ENCODE data around the gene CCDC157.

Gene CCDC157

DNA sequence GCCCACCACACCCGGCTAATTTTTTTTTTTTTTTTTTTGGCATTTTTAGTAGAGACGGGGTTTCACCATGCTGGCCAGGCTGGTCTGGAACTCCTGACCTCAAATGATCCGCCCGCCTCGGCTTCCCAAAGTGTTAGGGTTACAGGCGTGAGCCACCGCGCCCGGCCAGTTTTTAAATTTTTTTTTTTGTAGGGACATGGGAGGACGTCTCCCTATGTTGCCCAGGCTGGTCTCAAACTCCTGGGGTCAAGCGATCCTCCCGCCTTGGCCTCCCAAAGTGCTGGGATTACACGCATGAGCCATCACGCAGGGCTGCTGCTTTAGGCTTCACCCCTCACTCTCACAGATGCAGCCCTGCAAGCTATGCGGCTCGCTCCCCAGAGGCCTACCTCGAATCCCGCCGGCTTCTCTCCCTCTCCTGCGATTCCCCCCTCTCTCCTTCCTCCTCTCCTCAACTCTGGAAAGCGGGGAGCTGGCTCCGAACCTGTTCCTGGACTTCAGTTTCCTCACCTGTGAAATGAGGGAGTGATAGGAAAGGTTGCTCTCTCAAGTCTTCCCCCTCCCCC is 926 bp downstream of the CCDC157 start:
- DNase-seq = no peak

DNA sequence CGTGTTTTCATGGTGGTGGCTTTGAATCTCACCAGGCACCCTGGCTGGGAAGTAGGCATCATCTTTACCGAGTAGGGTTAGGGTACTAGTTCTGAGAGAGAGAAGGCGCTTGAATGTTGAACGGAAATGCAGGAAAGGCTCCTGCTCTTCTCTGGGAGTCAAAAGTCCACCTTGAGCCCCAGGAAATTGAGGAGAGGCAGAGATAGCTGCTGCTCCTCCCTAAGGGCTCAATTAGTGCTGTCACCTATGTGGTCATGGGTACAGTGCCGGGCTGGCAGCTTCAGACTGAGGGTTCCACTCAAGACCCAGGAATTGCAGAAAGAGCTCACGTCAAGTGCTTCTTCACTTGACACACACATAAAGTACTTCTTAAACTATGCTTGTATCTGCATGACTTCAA is 1.7 kb downstream of the CCDC157 start:
- no peak for DNase-seq

DNA sequence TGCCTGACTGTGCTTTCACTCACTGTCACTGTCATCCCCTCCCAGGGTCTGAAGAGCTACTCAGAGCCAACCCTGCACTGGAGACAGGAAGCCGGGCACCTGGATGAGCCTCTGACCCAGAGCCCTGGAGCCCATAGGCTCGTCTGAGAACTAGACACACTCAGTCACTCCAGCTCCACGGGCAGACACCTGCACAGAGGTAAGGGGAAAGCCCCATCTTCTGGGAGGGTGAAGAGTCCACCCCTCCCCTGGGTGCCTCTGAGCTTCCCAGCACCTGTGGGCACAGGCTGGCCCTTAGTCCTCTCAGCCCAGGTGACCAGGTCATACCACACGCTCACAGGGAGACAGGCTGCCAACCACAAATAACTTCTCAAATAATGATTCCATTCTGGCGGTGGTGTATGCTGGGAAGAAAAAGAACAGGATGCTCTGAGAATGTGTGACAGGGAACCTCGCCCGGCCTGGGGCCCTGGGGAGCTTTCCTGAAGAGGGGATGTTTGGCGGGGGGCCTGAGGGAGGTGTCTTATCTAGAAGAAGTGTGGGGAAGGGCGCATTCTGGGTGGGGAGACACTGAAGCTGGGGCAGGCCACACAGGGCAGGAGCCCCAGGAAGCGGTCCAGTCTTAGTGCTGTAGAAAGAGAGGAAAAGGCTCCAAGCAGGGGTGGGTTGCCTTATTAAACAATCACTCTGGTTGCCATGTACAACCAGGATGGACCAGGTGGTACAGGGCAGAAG is 5.3 kb downstream of the CCDC157 start:
- no peak for DNase-seq

DNA sequence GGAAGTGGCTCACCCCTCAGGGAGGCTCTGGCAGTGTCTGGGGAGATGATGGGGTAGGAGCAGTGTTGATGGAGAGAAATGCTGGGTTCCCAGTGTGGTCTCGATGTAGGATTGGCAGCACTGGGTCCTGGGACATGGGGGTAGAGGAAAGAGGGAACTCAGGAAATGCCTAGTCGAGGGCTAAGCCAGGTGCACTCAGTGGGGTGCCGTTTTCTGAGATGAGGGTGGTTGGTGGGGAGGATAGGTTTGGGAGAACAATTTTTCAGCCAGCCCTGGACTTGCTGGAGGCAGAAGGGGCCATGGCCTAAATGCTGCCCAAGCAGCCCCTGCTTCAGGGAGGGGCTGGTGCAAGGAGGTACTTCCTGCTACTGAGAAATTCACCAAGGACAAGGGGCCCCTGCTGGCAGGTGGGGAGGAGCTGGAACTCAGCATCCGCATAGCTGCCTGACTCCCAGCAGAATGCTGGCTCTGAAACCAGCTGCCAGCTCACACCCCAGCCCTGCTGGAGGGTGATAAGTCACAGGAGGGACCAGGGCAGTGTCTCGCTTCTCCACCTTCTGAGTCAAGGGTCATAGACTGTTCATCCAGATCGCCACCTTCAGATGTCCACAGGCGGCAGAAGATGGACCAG is 6.0 kb downstream of the CCDC157 start:
- no peak for DNase-seq

DNA sequence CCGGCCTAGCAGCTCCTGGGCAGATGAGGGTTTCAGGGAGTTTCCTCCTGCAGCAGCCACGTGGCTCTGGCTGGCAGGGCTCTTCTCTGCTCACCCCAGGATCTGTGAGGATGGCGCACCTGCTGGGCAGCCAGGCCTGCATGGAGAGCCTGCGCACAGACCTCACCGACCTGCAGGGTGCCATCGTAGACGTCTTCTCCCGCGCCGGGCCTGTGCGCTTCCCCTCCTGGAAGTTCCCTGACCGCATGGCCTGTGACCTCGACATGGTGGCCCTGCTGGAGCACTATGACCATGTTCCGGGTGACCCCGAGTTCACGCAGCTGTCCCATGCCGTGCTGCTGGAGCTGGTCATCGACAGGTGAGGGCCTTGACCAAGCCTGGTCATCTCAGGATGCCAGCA is 9.1 kb downstream of the CCDC157 start:
- no peak for DNase-seq

DNA sequence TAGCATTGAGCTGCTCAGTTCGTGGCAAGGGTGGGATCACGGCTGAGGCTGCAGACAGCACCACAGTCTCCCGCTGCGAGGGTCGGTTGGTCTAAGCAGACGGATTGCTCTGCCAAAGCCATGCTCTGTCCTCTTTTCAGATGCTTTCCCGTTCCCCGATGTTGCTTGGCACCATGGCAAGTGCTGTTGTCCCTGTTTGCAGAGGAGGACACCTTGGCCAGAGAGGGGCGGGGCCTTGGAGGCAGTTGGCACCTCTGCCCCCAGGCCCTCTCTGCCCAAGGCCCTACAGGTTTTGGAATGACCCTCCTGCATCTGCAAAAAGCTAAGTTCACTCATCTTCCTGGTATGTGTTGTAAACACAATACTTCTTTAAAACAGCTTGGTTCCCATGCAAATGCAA is 11.6 kb downstream of the CCDC157 start:
- no peak for DNase-seq

DNA sequence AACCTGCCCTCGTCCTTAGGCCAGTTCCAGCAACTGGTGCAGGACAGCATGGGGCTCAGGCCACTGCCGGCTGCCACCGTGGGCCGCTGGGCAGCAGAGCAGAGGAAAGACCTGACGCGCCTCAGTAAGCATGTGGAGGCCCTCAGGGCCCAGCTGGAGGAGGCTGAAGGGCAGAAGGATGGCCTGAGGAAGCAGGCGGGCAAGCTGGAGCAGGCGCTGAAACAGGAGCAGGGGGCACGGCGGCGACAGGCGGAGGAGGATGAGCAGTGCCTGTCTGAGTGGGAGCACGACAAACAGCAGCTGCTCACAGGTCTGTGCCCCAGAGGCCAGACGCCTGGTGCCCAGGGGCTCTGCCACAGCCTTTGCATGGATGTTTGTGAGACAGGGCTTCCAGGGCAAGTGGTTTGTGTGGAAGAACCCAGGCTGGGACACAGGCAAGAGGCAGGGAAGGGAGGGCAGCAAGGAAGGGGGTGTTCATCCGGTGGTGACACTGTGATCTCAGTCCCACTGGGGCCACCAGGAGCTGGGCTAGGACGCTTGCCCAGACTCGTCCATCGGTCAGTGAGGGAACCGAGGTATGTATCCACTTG is 13.9 kb downstream of the CCDC157 start:
- no peak for DNase-seq

DNA sequence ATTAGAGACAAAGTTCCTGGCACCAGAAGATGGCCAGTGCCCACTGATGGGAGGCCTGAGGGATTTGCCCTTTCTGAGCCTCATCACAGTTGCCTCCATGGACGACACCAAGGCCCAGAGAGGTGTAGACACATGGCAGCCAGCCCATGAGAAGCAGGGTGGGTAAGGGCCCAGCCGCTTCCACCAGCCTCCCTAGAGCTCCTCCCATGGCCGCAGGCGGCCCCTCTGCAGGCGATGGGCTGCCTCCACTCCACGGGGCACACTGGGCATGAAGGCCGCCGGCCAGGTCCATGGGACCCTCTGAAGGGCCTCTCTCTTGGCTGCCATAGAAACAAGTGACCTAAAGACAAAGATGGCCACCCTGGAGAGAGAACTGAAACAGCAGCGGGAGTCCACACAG is 14.5 kb downstream of the CCDC157 start:
- DNase-seq = no peak

DNA sequence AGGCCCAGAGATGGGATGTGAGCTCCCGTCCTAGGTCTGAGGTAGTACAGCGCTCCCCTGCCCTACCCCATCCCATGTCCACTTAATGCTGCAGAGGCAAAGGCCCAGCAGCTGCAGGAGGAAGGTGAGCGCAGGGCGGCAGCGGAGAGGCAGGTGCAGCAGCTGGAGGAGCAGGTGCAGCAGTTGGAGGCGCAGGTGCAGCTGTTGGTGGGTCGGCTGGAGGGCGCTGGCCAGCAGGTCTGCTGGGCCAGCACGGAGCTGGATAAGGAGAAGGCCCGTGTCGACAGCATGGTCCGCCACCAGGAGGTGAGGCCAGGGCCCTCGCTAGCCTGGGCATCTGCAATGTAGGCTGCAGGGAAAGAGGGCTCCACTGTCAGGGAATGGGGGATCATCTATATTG is 15.2 kb downstream of the CCDC157 start:
- DNase-seq = no peak

DNA sequence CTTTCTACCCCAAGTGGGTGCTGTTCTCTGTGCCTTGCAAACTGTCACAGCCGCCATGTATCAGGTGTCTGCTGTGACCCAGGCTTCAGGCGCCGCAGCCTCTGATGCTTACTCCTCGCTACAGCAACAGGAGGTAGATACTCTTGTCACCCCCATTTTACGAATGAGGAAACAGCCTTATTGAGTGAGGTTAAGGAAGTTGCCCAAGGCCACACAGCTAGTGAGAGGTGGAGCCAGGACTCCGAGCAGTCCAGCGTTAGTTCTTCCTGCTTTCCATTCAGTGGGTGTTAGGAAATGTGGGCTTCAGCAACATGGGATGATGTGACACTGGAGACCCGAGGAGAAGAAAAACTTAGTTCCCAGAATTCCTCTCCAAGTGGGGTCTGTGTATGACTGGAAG is 16.1 kb downstream of the CCDC157 start:
- no peak for DNase-seq

DNA sequence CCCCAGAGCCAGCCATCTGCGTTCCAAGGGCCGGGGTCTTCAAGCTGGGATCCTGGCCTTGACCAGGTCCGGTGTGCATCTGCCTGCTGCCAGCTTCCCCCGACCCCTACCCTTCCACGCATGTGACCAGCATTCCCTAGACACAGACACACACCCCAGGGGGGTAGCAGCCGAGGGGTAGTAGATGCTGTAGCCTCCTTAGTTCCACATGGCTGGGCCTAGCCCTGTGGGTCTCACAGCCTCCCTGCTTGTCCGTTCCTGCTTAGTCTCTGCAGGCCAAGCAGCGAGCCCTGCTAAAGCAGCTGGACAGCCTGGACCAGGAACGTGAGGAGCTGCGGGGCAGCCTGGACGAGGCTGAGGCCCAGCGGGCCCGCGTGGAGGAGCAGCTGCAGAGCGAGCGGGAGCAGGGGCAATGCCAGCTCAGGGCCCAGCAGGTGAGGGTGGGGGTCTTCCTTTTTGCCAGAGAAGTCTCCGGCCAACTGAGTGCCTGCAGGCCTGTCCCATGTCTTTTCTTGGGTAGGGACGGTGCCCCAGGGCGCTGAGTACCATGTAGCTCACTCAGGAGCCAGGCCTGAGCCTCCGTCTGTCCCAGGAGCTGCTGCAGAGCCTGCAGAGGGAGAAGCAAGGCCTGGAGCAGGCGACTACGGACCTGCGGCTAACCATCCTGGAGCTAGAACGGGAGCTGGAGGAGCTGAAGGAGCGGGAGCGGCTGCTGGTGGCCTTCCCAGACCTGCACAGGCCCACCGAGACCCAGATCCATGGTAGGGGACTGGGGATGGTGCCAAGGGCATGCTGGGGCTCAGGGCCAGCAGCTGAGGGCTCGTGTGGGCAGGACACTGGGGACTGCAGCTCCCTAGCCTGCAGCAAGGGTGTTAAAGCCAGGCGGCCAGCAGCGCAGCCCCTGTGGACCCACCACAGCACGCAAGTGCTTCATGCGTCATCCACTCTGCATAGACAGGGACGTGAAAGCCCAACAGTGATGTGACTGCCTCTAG is 16.8 kb downstream of the CCDC157 start:
- no peak for DNase-seq

DNA sequence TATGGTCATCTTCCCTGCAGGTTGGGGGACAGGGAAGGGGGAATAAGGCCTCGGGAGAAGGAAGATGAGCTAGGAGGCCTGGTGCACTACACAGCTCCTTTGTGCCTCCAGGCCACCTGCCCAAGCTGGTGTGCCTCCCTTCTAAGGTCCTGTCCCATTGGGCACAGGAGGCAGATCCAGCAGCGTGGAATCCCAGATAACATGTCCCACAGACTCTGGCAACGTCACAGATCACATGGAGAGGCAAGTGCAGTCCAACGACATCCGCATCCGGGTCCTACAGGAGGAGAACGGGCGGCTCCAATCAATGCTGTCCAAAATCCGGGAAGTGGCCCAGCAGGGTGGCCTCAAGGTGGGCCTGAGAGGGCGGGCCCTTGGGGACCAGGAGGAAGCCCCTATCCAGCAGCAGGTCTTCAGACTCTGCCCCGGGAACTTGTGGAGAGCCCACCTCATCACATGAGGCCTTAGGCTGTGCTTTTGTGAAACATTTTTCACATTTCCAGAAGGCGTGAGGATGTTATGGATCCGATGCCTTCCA is 18.6 kb downstream of the CCDC157 start:
- DNase-seq = no peak

DNA sequence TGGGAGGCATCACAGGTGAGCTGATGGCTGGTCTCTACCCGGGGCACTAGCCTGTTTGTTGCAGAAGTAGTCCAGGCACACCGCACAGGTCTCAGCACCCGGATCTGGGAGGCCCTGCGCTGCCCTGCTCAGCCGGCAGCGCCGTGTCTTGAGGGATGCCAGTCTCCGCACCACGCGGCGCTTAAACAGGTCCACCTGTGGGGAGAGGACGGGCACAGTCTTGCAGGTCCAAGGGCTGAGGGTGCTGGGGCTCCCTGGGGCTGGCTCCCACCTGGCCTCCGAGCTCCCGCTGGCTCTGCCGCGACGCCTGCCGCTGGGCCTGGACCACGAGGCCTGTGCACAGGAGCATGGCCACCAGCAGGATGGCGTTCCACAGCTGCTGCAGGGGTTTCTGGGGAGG is 23.2 kb downstream of the CCDC157 start:
- DNase-seq = no peak

DNA sequence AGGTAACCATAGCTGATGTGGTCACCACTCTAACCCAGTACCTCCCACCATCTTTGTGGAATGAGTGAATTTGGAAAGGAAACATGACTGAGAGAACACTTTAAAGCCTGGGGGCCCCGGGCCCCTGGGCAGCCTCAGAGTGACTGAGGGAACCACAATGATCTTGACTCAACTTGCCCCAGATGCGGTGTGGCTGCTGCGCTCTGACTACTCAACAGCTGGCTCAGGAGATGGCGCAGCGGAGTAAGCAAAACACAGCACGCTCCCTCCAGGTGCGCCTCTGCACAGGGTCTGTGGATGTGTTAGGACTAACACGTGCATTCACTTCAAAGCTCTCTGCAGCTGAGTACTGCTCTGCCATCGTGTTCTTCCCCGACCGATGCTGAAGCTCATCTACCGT is 24.5 kb downstream of the CCDC157 start:
- DNase-seq = peak; percentile 14

DNA sequence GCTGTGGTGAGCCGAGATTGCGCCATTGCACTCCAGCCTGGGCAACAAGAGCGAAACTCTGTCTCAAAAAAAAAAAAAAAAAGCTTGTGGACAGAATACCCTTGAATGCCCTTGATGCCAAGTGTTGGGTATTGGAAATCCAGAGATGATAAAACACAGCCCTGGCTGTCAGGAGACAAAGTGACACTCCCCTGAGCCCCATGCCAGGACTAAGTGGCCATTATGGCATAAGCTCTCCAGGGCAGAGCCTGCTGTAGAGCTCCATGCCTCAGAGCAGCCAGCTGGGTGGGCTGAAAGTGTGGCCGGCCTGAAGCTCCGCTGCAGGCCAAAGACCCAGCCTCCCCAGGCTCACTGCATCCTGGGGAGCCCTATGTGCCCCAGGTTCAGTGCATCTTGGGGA is 25.5 kb downstream of the CCDC157 start:
- no peak for DNase-seq

DNA sequence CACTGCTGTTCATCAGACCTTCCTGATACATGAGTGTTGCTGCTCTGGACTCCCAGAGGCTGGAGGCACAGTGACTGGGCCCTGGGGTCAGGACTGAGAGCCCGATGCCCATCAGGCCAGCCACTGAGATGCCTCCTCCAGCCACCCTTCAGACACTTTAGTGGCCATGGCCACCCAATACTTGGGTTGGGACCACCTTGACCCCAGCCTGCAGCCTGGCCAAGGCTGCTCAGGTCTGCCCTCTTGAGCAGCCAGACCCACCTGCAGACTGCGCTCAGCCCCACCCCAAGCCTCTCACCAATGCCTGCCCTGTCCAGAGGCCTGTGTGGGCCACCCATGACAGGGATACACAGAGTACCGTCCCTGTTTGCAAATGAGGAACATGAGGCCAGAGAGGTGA is 26.3 kb downstream of the CCDC157 start:
- DNase-seq = no peak

DNA sequence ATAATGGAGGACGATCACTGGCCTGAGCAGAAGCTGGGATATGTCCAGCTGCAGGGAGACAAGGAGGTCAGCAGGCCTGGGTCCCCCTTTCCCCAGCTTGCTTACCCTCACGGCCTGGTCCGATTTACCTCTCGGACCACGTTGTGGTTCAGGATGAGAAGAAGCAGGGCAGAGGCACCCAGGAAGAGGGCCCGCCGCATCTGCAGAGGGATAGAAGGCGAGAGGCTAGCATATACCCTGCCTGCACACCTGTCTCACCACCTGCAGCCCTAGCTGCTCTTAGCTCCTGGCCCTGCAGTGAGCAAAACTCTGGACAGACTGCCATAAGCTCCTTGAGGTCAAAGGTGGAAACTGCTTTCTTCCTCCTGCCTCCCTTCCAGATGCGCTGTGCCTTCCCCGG is 29.1 kb downstream of the CCDC157 start:
- no peak for DNase-seq

DNA sequence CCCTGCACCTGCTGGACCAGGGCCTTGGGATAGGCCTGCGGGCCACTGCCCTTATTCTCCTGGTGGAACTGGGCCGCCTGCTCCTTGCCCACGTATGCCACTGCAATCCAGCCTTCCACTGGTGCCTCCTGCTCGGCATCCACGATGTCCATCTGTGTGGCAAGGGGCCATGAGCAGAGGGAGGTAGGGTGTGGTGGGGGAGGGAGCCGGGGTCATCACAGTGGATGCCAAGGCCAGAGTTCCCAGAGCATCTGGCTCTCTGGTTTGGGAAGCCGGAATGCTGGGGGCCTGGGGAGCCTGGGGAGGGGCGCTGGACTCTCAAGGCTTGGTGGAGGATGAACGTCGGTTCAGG is 29.8 kb downstream of the CCDC157 start:
- no peak for DNase-seq

DNA sequence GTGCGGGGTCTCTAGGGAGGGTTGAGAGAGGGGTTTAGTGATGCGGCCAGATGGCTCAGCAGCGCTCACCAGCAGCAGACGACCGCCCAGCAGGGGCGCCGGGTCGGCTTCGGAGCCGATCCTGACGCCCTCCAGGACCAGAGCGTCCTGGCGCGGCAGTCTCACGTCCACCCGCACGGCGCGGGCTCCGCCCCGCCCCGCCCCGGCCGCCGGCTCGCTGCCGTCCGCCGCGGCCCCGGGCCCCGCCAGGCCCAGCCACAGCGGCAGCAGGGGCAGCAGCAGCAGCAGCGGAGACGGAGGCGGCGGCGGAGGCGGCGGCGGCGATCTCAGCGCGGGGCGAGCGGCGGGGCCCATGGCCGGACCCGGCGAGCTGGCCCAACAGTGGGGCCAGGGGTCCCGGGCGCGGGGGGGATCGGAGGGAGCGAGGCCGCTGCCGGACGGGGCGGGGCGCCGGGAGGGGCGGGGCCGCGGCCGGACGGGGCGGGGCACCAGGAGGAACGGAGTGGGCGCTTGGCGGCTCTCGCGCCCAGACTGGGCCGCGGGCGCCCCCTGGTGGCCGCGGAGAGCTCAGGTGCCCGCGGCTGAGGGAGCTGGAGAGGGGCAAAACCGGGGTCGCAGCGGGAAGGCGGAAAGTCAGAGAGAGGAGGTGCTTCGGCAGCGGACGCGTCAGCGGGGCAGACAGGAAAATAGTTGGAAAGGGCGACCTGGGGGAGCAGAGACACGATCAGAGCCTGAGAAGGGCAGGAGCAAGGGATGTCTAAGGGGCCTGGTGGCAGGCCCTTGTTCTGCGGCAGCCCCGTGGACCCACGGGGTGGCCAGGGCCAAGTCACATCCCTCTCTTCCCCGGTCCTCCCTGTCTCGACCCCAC is 30.4 kb downstream of the CCDC157 start, which contains the start of gene RNF215:
Gene RNF215, minus strand, starts transcription at position 452 of the 868 bp plus-strand sequence. Its CDS starts 98 bp downstream, at position 354.
- DNase-seq = peak; percentile 89

DNA sequence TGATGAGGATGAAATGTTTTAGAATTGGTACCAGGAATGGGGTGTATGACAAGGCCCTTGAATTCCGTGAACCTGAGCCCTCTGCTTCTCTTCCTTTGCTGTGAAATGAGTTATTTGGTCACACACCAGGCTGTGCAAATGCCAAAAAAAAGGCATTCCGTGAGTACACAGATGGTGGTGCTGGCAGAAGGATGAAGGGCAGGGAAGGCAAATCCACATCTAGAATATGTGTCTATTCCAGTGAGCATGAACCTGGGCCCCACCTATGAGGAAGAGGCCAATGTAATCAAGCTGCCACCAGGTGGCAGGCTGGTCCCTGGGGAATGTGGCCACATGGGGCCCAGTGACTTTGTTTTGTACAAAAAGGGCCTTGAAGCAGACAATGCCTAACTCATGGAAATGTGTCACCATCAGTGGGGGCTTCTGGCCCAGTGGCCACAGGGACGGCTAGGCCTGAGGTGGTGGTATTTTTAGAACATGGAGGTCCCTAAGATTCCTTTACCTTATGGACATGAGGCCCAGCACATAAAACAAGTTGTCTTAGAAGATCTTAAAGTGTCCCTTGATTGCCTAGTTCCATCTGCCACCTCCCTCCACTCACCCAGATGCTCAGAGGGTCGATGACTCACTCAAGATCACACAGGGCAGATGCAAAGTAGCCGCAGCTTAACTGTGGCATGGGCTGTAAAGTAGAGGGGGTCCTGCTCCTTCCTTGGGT is 34.3 kb downstream of the CCDC157 start:
- DNase-seq = peak; percentile 80

Measured in activated CD4-positive, alpha-beta T cell treated with anti-CD3 and anti-CD28 coated beads, Interleukin-2, Interleukin-6, amounts not matched to agents 100 ng/mL and 50 ng/mL, durations not matched to agents 16 hours and 8 hours (primary cell).